ENCODE measurements around the gene LMTK2.

DNA sequence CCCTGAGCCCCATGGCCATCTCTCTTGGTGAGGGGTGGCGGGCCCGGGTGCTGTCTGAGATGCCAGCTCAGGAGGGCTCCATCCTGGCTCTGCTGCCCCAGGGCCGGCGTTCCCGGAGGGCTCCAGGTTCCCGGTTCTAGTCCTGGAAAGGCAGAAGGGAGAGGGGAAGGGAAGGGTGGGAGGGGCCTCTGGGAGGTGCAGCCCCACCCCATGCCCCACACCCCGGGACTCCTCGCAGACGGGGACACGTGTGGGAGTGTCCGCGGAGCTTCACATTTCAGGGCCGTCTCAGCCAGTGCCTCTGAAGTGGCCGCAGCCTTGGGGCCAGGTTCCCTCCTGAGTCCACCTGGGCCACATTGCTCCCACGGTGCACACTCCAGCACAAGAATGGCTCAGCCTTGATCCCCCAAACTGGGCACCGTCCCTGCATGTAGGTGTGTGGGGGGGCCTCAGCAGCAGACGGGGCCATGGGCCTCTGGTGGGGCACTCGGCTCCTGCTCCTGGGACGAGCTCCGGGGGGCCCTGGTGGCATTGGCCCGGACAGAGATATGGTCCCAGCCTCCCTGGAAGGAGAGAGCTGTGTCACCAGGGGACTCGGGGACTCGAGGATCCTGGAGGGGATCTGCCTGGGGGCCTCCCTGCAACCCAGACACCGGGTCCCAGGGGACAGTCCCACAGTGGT is 110.4 kb downstream of the LMTK2 start:
- TF ChIP-seq EP300 (IDR thresholded peaks at IDR 0.05) (no peak), CTCF (IDR thresholded peaks at IDR 0.05) (no peak)
